ENCODE data around the gene TIMM23. TPM values are rescaled to one million over a fixed set of nuclear protein-coding genes. Genes with fewer than 3 reads are reported as not detected.

TIMM23 gene
- total RNA-seq, 1 experiment from 2014 or later, result 70.1 TPM

DNA sequence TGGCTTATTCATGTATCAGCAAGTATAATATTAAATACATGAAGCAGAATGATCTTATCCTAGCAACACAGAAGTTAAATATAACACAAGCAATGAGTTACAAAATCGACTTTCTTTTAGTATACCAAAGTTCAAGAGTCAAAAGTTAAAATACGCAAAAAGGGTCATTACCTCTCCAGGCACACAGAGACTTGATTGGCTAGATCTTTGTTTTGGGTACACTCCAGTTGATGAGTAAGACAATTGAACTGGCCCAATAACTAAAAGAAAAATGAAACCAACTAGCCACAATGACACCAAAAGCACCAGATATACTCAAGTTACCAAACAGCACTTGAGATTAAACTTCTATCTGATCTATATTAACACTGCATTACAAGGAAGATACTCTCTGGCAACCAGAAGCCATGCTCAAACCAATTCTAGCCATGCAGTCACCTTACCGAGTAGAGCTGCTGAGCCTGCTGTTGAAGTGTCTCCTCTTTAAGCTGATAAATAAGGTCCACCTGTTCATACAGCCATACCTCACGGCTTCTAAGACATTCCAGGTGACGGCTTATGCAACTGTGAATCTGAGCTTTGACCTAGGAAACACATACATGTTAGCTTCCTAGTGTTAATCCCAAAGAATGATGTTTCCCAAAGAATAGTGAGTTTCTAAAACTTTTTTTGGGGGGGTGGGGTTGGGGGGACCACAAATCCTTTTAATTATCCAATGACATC lies 42.6 kb downstream of the TIMM23 start (continued):
- no peak for TF ChIP-seq EZH2 (IDR thresholded peaks at IDR 0.05)

DNA sequence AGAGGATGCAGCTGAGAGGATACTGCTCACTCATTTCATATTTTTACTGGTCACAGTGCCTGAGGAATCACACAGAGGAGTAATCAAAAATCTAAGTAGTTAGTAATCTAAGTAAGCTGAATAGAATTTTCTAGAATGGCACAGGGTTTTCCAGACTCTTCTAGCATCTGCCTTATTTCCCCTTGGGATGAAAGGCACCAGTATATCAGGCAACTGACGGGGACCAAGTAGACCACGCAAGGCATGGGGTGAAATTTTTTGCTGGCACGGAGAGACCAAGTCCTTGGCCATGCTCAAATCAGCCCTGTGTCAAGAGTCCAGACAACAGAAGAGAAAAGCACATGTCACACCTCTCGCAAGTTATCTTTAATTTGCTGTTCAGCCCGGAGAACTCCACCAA lies 43.9 kb downstream of the TIMM23 start:
- Histone ChIP-seq H3K9me2 (ENCODE audit: insufficient read depth) (no peaks in the 10 kb centered on the region), H3K9me3 (ENCODE audit: control insufficient read depth in 1 of 2, insufficient read depth in 1 of 2, low read depth in 1 of 2, low read length in 2 of 2) (no peaks in the 10 kb centered on the region), H3K36me3 (ENCODE audit: control insufficient read depth in 1 of 2, insufficient read depth in 2 of 2, low read length in 2 of 2) (peaks cover 10 to 13% of the 10 kb centered on the region in 2 experiments; a peak in 3 of 4 replicates), H3K4me2 (ENCODE audit: low read length) (no peak overlapping the region), H3K9ac (ENCODE audit: low read length) (no peak overlapping the region), H3K4me1 (ENCODE audit: control insufficient read depth in 1 of 2, insufficient read depth in 2 of 2, low read length in 2 of 2) (peaks cover 2 to 9% of the 10 kb centered on the region in 2 experiments), H3K27me3 (ENCODE audit: insufficient read depth, low read length) (no peaks in the 10 kb centered on the region), H2AFZ (ENCODE audit: low read depth, low read length, poor library complexity, severe bottlenecking) (no peak overlapping the region), H3K79me2 (ENCODE audit: insufficient read depth, low read length) (peaks cover 64% of the 10 kb centered on the region), H4K20me1 (ENCODE audit: insufficient read depth) (peaks cover 5% of the 10 kb centered on the region; the same call in 1 of the 2 replicates), H3K4me3 (replicated peaks in 1 of 2; ENCODE audit: low read depth in 1 of 2, low read length in 2 of 2) (no peak overlapping the region), H3K27ac (ENCODE audit: low read depth, low read length) (no peak overlapping the region)
- no TSS peak for BruUV-seq (replicated peaks)
- no peak for TF ChIP-seq POLR2A (IDR thresholded peaks at IDR 0.05; ENCODE audit: borderline replicate concordance, extremely low read depth, insufficient read depth, insufficient read length)
- no peak for TF ChIP-seq EZH2 (IDR thresholded peaks at IDR 0.05)
- TF ChIP-seq EGR1 (IDR thresholded peaks at IDR 0.05; ENCODE audit: low read depth), result no peak
- no peak for TF ChIP-seq ZFX (IDR thresholded peaks at IDR 0.05)
- TF ChIP-seq ELF1 (IDR thresholded peaks at IDR 0.05; ENCODE audit: borderline replicate concordance, low read depth), result no peak
- TF ChIP-seq RAD21 (IDR thresholded peaks at IDR 0.05; ENCODE audit: low read depth), result no peak
- TF ChIP-seq SIN3A (IDR thresholded peaks at IDR 0.05; ENCODE audit: low read depth), result no peak
- no peak for TF ChIP-seq SRF (IDR thresholded peaks at IDR 0.05; ENCODE audit: low read depth)
- no peak for ATAC-seq
- CTCF ChIA-PET, result no interaction called here
- POLR2A ChIA-PET, result no interaction called here
- DNase-seq (ENCODE audit: low read depth, low spot score), result no peak
- RAD21 ChIA-PET (ENCODE audit: low non-redundant PET in 1 of 2, low total read pairs in 2 of 2, uncharacterized antibody in 2 of 2, unreplicated experiment in 2 of 2), result no interaction called here
- intact Hi-C loops (cut with micrococcal nuclease), result no loop called here

GRCh38 chr10:46016811-46017210 lies 44.5 kb downstream of the TIMM23 start:
- Histone ChIP-seq H3K9me3 (ENCODE audit: control insufficient read depth in 1 of 2, insufficient read depth in 1 of 2, low read depth in 1 of 2, low read length in 2 of 2) (no peaks in the 10 kb centered on the region), H3K27ac (ENCODE audit: low read depth, low read length) (no peak overlapping the region), H3K79me2 (ENCODE audit: insufficient read depth, low read length) (peaks cover 70% of the 10 kb centered on the region), H3K27me3 (ENCODE audit: insufficient read depth, low read length) (no peaks in the 10 kb centered on the region), H4K20me1 (ENCODE audit: insufficient read depth) (peaks cover 9% of the 10 kb centered on the region; the same call in 1 of the 2 replicates), H3K4me3 (replicated peaks in 1 of 2; ENCODE audit: low read depth in 1 of 2, low read length in 2 of 2) (no peak overlapping the region), H3K4me2 (ENCODE audit: low read length) (no peak overlapping the region), H3K9me2 (ENCODE audit: insufficient read depth) (no peaks in the 10 kb centered on the region), H3K9ac (ENCODE audit: low read length) (no peak overlapping the region), H3K4me1 (ENCODE audit: control insufficient read depth in 1 of 2, insufficient read depth in 2 of 2, low read length in 2 of 2) (peaks cover 8 to 16% of the 10 kb centered on the region in 2 experiments), H3K36me3 (ENCODE audit: control insufficient read depth in 1 of 2, insufficient read depth in 2 of 2, low read length in 2 of 2) (peaks cover 10 to 13% of the 10 kb centered on the region in 2 experiments; a peak in 3 of 4 replicates), H2AFZ (ENCODE audit: low read depth, low read length, poor library complexity, severe bottlenecking) (no peak overlapping the region)
- DNase-seq (ENCODE audit: low read depth, low spot score) (no peak), ATAC-seq (no peak)
- ChIA-PET RAD21 (ENCODE audit: low non-redundant PET in 1 of 2, low total read pairs in 2 of 2, uncharacterized antibody in 2 of 2, unreplicated experiment in 2 of 2) (no interaction called here), POLR2A (interaction anchor here (1.5 kb wide), 1 partner anchor 12 kb away, joined by 4 read pairs; no protein-coding TSS in a partner anchor), CTCF (interaction anchor here (1.2 kb wide), 1 partner anchor 12 kb away, joined by 4 read pairs; no protein-coding TSS in a partner anchor)
- TF ChIP-seq, protein P1, sequence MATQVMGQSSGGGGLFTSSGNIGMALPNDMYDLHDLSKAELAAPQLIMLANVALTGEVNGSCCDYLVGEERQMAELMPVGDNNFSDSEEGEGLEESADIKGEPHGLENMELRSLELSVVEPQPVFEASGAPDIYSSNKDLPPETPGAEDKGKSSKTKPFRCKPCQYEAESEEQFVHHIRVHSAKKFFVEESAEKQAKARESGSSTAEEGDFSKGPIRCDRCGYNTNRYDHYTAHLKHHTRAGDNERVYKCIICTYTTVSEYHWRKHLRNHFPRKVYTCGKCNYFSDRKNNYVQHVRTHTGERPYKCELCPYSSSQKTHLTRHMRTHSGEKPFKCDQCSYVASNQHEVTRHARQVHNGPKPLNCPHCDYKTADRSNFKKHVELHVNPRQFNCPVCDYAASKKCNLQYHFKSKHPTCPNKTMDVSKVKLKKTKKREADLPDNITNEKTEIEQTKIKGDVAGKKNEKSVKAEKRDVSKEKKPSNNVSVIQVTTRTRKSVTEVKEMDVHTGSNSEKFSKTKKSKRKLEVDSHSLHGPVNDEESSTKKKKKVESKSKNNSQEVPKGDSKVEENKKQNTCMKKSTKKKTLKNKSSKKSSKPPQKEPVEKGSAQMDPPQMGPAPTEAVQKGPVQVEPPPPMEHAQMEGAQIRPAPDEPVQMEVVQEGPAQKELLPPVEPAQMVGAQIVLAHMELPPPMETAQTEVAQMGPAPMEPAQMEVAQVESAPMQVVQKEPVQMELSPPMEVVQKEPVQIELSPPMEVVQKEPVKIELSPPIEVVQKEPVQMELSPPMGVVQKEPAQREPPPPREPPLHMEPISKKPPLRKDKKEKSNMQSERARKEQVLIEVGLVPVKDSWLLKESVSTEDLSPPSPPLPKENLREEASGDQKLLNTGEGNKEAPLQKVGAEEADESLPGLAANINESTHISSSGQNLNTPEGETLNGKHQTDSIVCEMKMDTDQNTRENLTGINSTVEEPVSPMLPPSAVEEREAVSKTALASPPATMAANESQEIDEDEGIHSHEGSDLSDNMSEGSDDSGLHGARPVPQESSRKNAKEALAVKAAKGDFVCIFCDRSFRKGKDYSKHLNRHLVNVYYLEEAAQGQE (IDR thresholded peaks at IDR 0.05; ENCODE audit: low read depth), result no peak
- no peak for TF ChIP-seq EZH2 (IDR thresholded peaks at IDR 0.05)
- BruUV-seq (replicated peaks), result no TSS peak
- intact Hi-C loops (cut with micrococcal nuclease), result no loop called here
